Forelimb muscle (tissue), 1 donor: ENCODE results near the gene YDJC. TPM values are rescaled to one million over a fixed set of nuclear protein-coding genes. Genes with fewer than 3 reads are reported as not detected.
"Not testable (repeated sequence)": the region's sequence is repeated elsewhere in the genome, so short reads cannot be mapped to it uniquely, and the experiment has no call there.

Source experiments
- DNase-seq: peaks from one replicate; pipeline ENCODE4 v3.0.0-alpha.2; 2013; ENCODE audit warnings: low read depth
- polyA plus RNA-seq: library from polyadenylated mRNA; unstranded; fragments of 120-200 nt; gene quantifications from one replicate; pipeline ENCODE4 v1.2.1, GENCODE V29; 2013; ENCODE audit not compliant: insufficient read length

Gene YDJC
- polyA plus RNA-seq, 1 donor = 4.9 TPM

DNA sequence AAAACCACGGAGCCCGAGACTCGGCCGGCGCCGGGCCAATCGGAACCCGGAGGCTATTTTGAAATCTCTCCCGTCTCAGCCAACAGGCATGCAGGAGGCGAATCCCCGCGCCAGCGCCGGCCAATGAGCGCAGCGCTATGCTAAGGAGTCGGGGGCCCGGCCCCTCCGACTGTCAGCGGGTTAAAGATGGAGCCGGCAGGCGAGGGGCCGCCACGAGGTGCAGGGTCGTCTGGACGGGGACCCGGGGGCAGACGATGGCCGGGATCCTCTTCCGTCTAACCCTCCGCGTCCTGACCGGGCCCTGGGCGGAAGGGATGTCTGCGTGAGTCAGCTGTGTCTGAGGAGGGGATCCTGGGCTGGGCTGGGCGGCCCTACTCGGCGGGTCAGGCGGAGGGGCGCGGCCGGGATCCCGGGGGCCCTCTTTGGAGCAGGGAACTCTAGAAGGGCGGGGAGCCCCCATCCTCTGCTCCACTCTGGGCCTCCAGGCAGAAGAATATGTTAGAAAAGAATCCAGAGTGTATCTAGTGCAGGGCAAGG lies 22.3 kb upstream of the YDJC start:
- DNase-seq = peak; percentile 68

DNA sequence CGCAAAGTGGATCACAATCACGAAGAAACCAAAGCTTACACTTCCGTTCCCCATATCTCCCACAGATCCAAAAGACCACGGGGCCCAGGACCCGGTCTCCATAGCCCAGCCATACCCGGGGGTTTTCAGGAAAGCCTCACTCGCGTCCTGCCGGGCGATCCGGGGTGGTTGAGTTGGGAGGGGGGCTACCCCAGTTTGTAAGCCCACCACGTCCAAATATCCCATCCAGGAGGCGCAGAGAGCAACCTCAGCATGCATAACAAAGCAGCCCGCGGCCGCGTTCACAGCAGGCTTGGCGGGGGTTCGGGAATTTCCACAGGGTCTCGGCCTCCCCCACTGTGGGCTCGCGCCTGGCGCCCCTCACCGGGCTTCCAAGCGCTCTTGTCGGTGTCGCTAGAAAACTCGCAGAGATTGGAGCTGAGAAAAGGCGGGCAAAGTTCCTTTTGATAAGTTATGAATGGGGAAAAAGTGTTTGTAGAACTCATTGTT lies 21.7 kb upstream of the YDJC start:
- no peak for DNase-seq

DNA sequence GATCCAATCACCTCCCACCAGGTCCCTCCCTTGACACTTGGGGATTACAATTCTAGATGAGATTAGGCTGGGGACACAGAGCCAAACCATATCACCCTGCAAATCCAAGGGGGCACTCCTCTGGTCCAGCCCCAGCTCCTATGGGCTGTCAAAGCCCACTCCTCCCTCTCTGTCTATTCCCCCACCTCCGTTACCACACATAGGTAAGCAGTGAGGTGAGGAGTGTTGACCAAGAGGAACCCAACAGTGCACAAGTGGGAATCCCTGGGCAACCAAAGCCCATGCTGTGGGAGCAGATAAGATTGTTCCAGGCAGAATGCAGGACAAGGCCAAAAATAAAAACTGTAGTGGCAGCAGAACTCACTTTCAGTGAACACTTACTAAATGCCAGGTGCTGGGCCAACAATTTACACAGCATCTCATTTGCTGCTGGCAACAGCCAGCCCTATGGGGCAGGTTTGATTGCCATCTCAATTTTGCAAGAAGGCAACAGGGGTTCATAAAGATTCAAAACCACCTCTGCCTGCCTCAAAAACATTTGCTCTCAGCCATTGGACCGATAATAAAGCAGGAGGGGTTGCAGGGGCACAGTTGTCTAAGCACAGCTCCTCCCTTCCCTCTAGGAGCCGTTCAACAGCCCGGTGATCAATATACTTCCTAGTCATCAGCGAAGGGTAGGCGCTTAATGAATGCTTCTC lies 21.1 kb upstream of the YDJC start:
- no peak for DNase-seq

DNA sequence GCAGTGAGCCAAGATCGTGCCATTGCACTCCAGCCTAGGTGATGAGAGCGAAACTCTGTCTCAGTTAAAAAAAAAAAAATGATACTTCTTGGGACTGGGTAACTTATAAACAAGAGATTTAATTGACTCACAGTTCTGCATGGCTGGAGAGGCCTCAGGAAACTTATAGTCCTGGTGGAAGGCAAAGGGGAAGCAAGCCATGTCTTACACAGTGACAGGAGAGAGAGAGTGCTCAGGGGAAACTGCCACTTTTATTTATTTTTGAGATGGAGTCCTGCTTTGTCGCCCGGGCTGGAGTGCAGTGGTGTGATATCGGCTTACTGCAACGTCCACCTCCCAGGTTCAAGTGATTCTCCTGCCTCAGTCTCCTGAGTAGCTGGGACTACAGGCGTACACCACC lies 20.5 kb upstream of the YDJC start:
- DNase-seq = no peak

DNA sequence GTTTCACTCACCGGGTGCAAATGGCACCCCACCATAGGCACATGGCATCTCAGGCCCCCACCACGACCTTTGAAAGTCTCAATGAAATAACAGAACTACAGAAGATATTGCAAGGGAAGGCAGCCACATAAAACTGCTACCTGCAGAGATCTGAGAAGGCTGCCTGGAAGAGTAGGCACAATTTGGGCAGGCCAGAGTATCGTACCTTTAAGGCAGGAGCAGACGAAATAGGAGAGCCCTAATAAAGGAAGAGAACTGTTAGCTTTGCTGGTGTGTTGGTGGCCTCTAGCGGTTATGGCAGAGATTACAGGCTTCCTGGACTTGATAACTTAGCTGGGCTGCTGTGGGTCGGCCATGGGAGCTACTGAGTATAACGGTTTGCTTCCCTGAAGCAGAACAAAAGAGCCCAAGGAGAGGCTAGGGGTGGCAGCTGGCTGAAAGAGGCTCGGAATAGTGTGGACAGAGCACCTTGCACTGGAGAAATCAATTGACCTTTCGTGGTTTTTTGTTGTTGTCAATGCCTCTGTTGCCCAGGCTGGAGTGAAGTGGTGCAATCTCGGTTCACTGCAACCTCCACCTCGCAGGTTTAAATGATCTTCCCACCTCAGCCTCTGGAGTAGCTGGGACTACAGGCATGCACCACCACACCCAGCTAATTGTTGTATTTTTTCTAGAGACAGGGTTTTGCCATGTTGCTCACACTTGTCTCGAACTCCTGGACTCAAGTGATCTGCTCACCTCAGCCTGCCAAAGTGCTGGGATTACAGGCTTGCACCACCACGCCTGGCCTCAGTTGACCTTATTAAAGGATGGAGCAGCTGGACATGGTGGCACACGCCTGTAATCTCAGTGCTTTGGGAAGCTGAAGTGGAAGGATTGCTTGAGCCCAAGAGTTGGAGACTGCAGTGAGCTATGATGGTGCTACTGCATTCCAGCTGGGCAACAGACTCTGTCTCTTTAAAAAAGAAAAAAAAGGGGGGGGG lies 17.1 kb upstream of the YDJC start:
- DNase-seq = peak; percentile 58

DNA sequence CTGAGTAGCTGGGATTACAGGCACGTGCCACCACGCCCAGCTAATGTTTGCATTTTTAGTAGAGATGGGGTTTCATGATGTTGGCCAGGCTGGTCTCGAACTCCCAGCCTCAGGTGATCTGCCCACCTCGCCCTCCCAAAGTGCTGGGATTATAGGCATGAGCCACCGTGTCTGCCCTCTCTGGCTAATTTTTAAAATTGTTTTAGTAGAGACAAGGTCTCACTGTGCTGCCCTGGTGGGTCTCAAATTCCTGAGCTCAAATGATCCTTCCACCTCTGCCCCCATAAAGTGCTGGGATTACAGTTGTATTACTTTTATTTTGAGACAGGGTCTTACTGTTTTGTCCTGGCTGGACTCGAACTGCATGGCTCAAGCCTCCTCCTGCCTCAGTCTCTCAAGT lies 15.7 kb upstream of the YDJC start:
- not testable (repeated sequence) for DNase-seq

DNA sequence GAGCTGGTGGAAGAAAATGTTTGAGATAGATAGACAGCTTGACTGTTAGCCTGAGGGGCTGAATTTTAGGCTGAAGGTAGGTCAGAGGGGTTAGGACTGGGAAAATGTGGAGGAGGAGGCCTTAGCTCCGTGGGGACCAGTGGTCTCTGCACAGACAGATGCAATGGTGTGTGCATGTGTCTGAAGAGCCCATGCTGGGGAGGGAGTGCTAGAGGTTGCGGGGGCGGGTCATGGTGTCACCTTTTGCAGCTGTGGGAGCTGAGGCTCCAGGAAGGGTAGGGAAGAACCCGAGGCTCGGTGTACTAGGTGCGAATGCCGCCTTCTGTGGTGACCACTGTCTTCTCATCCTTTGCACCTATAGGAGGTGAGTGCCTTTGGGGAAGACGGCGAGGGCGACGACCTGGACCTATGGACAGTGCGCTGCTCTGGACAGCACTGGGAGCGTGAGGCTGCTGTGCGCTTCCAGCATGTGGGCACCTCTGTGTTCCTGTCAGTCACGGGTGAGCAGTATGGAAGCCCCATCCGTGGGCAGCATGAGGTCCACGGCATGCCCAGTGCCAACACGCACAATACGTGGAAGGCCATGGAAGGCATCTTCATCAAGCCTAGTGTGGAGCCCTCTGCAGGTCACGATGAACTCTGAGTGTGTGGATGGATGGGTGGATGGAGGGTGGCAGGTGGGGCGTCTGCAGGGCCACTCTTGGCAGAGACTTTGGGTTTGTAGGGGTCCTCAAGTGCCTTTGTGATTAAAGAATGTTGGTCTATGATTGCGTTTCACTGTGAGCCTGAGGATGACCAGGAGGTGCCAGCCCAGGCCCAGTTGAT lies 13.9 kb upstream of the YDJC start:
- DNase-seq = no peak

DNA sequence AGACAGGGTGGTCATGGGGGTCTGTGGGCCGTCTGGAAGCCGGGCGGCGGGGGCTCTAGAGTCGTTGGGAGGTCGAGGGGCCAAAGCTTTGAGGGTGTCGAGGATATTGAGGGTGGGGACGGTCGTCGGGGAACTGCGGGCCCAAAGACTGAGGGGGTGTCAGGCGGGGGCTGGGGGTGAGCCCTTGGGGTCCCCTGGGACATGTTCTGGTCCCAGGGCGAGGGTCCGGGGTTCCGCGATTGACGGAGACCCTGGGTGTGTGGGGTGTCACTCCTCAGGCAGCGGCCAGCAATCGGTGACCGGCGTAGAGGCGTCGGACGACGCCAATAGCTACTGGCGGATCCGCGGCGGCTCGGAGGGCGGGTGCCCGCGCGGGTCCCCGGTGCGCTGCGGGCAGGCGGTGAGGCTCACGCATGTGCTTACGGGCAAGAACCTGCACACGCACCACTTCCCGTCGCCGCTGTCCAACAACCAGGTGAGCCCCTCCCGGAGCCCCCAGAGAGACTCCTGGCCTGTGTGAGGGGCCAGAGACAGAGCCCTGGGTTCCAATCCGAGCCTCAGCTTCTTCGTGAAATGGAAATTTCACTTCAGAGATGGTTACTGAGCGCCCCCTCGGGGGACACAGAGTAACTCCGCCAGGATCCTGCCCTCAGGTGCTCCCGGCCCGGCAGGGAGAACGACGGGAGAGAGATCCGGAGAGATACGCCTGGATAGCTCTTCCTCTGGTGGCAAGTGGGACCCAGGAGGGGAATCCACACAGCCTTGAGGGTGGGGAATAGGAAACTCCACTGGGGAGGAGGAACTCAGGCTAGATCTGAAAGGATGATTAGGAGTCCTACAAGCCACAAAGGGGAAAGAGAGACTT lies 13.0 kb upstream of the YDJC start:
- DNase-seq = no peak

DNA sequence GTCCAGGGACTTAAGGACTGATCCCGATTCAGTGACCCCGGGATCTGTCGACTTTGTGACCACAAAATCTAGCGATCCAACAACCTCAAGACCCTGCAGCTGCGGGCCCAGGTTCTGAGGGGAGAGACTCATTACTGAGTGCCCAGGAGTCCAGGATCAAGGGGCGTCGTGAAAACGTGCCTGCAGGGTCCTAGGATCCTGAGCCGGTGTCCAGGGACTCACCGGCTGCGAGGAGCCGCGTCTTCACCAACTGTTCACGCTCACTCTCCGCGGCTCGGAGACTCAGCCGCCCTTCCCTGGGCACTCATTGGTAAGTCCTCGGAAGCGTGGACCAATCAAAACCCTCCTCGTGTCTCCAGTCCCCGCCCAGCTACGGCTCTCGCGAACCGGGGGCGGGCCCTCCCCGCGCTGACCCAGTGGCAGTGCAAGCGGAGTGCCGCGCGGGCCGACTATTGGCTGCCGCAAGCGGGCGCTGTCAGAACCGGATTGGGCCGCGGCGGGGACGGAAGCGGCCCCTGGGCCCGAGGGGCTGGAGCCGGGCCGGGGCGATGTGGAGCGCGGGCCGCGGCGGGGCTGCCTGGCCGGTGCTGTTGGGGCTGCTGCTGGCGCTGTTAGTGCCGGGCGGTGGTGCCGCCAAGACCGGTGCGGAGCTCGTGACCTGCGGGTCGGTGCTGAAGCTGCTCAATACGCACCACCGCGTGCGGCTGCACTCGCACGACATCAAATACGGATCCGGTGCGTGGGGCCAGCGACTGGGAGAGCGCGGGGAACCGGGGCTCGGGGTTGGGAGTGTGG lies 12.2 kb upstream of the YDJC start, which contains the start of gene SDF2L1:
Gene SDF2L1 (plus strand): TSS at position 514 of the 795 bp plus-strand sequence. CDS start 35 bp downstream, at position 549.
- peak; percentile 94 for DNase-seq

DNA sequence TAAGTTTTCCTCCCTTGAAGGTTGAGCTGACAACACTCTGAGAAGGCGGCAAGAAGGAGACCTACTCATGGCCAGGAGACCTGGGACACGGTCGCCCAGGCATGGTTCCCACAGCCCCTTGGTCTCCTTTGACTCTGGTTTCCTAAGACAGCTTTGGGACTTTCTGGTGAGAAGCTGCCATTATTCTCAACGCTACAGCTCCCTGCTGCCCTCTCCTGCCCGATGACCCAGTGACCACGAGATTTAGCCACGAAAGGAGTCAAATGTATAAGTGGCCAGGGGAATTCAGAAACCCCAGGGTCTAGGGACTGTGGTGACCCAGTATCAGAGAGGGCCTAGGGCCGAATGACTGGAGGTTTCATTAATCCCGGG lies 11.6 kb upstream of the YDJC start:
- no peak for DNase-seq

DNA sequence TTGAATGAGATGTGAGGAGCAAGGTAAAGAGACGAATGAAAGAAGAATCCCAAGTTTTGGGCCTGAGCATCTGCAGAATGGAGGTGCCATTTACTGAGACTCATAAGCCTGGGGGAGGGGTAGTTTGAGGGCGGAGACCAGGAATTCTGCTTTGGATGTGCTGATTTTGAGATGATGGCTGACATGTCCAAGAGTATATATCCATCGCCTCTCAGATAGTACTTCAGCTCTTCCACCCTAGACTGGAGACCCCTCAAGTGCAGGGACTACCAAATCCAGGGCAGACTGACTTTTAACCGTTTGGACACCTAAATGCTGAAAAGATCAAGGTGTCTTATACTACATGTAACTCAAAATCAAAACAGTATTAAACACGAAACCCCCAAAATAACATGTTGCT lies 11.0 kb upstream of the YDJC start:
- DNase-seq = no peak

DNA sequence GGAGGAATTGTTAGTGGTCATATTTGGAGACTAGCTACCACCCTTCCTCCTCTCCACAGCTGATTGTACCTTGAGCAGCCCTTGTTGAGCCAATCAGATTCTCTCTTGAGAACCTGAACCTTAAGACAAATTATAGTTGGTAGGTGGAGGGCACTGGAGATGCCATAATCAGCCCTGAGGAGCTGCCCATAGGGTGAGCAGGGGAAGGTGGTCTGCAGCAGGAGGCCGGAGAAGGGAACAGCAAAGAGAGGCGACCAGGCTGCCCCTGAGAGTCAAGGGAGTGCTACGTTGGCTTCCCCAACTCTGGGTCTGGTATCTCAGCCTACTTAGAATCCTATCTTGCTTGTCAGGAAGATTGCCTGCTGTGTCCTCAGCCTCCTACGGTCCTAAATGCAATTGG lies 9.5 kb upstream of the YDJC start:
- DNase-seq = no peak

DNA sequence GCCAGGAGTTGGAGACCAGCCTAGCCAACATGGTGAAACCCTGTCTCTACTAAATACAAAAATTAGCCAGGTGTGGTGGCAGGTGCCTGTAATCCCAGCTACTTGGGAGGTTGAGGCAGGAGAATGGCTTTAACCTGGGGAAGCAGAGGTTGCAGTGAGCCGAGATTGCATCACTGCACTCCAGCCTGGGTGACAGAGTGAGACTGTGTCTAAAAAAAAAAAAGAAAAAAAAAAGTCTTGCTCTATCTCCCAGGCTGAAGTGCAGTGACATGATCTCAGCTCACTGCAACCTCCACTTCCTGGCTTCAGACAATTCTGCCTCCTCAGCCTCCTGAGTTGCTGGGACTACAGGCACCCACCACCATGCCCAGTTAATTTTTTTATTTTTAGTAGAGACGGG lies 7.6 kb upstream of the YDJC start:
- DNase-seq = not testable (repeated sequence)

DNA sequence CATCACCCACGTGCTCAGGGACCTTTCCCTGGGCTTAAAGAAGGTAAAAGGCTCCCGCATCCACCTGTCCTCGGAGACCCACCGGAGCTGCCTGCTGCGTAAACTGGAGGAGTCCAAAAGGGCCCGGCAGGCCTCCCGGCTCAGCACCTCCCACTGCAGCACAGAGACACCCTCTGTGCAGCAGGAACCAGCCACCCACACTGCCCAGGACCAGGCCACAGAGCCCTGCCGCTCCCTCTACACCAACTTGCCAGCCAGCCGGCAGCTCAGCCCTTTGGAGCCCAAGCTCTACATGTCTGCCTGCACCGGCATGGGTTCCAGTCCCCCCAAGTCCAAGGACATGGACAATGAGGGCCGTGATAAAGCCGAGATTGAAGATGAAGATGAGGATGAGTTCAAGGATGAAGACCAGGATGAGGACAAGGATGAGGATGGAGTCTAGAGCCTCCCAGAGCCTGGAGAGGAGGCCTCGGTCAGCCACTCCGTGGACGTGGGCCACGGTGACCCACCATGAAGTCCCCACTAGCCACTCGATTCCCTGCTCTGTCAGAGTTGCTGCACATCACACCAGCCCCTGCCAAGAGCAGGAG lies 6.9 kb upstream of the YDJC start:
- no peak for DNase-seq

DNA sequence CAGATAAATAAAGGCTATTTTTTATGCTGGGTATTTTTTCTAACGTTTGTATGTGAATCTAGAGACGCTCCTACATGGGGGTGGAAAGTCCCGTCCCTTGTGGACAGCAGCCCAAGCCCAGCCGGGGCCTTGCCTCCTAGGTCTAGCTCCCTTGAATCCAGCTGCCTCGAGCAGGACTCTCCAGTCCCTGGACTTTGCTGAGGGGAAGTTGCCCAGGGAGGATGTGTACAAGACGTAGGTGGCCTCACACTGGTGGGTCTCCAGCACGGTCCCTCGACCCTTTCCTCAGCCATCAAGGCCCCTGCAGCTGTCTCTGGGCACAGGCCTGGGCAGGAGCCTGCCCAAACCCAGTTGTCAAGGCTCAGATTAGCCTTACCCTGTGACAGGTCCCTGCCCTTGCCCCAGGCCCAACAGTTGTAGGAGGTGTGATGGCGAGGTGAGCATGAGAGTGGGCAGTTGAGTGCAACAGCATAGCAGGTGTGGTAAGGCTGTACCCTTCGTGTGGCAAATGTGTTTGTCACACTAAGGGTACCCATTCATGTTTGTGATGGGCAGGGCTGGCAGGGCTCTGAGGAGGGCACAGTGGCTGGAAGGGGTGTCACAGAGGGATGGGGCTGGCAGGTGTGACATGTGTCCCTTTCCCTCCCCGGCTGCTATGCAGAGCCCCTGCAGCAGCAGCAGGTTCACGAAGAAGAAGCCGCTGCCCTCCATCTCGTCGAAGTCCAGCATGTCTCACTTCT lies 6.1 kb upstream of the YDJC start:
- DNase-seq = no peak

DNA sequence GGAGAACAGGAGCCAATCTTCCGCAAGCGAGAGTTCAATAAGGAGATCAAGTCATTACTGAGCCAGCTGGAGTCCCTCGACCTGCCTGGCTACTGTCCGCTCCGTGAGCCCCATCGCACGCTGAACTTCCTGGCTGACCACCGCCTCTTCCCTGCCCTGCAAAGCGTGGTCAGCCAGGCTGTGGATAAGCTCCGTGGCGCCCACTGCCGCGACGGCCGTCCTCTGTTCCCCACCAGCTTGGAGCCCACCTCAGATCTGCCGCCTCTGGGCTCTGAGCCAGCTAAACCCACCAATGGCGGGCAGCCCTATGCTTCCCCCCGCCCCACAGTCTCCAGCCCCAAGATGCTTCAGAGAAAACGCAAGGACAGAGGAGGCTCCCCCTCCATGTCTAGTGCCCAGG lies 5.0 kb upstream of the YDJC start:
- DNase-seq = no peak

DNA sequence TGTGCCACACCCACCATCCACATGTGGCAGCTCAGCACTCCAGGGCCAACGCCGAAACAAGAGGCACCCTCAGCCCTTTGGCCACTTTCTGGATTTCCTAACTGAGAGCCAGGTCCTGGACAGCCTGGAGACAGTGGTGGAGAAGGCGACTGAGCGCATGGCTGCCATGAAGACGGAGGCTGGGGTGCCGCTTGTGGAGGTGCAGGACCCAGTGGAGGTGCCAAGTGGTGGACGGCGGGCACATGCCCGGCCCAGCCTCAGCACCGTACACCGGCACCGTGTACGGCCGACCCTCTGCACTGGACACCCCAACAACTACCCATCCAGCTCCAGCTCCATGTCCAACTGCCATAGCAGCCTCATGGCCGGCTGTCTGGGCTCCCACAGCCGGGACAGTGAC lies 4.3 kb upstream of the YDJC start:
- no peak for DNase-seq

DNA sequence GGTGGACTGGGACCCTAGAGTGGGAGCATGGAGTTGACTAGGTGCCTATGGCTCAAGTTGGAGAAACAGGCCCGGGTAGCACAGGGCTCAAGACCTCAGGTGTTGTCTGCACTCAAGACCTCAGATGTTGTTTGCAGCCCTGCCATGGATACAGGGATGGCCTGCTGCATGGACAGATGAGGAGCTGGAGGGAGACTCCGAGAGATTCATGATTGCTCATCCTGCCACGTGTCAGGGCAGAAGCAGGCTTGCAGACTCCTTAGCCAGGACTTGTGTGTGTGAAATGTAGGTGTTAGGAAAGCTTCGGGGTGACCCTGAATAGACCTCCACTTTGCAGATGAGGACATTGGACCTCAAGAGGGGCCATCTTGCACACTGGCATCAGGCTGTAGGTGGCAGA lies 3.7 kb upstream of the YDJC start:
- DNase-seq = no peak

DNA sequence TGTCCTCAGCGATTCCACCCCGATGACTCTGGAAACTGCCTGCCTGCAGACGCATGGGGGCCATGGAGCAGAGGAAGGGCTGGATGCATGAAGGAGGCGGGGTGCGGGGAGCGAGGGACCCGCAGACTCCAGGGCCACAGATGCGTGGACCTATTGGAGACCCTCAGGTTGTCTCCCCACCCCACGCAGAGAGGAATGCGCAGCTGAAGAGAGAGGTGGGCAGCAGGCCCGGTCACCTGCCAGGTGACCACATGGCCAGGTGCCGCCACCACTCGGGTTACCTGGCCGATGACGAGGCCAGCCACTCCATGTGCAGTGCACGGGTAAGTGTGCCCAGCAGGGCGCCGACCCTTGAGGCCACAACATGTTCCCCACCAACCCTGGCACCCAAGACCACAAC lies 3.1 kb upstream of the YDJC start:
- no peak for DNase-seq
